GM06990 (cell line): Measurements from ENCODE around the gene C9orf78.

Source experiments
- DNase-seq: peaks from one replicate; pipeline ENCODE4 v3.0.0-alpha.2; 2011; ENCODE audit not compliant: insufficient read length; ENCODE audit errors: extremely low read depth
- H3K27me3 ChIP-seq: replicated peaks from 2 replicates; pipeline ENCODE4 v1.6.0; 2011; ENCODE audit warnings: low read length; ENCODE audit not compliant: control insufficient read depth, insufficient read depth
- H3K36me3 ChIP-seq: 2 replicates; pipeline ENCODE4 v1.5.1; 2011; ENCODE audit warnings: low read length; ENCODE audit not compliant: control insufficient read depth, insufficient read depth
- H3K4me3 ChIP-seq: replicated peaks from 2 replicates; pipeline ENCODE4 v1.5.1; 2011; ENCODE audit warnings: low read depth, mild to moderate bottlenecking, control low read depth, low read length
- TF ChIP-seq, protein P1 (sequence below): IDR thresholded peaks from 2 replicates; pipeline ENCODE4 v1.5.1; 2011; ENCODE audit warnings: low read length, control low read depth, mild to moderate bottlenecking, inconsistent platforms; ENCODE audit not compliant: insufficient read depth, poor library complexity, severe bottlenecking

Gene C9orf78

DNA sequence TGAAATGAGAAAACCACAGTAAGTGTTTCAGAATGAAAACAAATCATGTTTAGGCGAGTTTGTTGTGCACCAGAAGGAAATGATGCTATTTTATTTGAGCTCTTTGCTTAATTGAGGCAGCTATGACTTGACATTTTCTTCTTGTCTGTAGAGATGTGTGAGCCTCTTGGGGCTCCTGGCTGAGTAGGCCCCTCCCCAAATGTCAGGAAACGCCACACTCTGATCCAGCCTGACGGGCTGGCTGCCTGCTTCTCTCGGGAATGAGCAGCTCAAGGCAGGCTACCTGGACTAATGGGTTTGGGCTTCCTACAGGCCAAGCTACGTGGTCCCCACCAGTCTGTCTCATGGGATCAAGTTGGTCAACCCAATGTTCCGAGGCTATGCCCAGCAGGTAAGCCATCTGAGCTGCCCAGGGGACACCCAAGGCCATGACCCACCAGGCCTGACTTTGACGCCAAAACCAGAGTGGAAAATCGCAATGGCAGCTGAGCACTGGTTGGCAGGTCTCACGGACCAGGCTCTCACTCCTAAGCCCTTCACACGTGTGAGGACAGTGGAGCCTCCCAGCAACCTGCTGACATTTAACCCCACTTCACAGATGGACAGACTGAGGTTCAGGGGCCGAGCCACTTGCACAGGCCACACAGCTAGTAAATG lies 30.0 kb upstream of the C9orf78 start:
- DNase-seq, result peak; percentile 23
- Histone ChIP-seq H3K27me3 (no peaks in the 10 kb centered on the region), H3K4me3 (no peak overlapping the region), H3K36me3 (peaks cover 10% of the 10 kb centered on the region)
- TF ChIP-seq, protein P1, sequence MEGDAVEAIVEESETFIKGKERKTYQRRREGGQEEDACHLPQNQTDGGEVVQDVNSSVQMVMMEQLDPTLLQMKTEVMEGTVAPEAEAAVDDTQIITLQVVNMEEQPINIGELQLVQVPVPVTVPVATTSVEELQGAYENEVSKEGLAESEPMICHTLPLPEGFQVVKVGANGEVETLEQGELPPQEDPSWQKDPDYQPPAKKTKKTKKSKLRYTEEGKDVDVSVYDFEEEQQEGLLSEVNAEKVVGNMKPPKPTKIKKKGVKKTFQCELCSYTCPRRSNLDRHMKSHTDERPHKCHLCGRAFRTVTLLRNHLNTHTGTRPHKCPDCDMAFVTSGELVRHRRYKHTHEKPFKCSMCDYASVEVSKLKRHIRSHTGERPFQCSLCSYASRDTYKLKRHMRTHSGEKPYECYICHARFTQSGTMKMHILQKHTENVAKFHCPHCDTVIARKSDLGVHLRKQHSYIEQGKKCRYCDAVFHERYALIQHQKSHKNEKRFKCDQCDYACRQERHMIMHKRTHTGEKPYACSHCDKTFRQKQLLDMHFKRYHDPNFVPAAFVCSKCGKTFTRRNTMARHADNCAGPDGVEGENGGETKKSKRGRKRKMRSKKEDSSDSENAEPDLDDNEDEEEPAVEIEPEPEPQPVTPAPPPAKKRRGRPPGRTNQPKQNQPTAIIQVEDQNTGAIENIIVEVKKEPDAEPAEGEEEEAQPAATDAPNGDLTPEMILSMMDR, result no peak

DNA sequence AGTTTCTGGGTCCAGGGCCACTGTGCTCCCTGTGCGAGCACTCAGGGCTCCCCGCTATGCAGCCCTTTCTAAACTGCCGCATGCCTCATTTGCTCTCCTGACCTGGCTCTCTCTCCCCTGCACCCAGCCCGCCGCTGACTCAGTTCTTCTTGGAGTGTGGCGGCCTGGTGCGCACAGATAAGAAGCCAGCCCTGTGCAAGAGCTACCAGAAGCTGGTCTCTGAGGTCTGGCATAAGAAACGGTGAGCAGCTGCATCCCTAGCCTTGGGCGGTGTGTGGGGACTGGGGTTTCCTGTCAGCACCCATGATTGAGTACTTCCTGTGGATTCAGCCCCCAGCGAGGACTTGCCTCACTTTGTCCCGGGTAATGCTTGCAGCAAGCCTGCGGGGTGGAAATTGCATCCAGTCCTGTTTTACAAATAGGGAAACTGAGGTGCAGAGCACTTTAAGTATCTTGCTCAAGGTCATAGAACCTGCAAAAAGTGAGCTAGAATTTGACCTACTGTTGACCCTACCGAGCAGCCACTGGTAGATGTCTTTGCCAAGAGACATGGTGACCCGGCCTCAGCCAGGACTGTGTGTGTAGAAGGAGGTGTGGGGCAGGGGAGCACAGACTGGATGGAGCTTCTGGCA lies 28.1 kb upstream of the C9orf78 start:
- DNase-seq, result peak; percentile 34
- TF ChIP-seq, protein P1, result no peak
- peaks cover 12% of the 10 kb centered on the region for H3K36me3 ChIP-seq
- no peaks in the 10 kb centered on the region for H3K27me3 ChIP-seq
- no peak overlapping the region for H3K4me3 ChIP-seq

- H3K36me3 ChIP-seq, result peaks cover 16% of the 10 kb centered on the region
- H3K4me3 ChIP-seq, result no peak overlapping the region
- H3K27me3 ChIP-seq, result no peaks in the 10 kb centered on the region
- TF ChIP-seq, protein P1, result no peak
- no peak for DNase-seq
These were observed 26.4 kb upstream of the C9orf78 start for GRCh38 chr9:129861447-129861827.

DNA sequence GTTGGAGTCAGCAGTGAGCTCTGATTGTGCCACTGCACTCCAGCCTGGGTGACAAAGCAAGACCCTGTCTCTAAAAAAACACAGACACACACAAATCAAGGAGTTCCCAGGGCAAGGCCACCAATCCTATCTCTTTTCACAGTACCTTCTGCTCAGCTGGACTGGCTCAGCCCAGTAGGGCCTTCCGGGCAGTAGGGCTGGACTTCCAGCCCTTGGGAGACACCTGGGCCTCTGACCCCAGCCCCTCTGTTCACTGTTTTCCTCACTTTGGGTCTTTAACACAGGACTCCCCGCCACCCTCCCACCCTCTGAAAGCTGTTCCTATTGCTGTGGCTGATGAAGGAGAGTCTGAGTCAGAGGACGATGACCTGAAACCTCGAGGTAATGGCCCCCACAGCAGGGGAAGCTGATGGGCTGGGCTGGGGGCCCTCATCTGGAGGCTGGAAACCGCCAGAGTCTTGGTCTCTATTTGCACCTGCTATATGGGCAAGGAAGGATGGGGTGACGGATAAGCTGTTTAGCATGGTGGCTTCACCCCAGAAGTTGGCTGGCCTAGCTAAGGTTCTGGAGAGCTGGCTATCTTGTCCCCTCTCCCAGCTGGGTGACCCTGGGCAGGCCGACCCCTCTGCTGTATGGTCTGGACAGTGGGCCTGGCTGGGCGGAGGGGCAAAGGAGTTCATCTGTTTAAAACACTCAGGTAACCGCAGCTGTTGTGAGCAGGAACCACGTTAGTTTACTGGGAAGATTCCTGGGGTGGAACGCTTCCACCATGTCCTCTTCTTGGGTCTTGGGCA lies 25.8 kb upstream of the C9orf78 start:
- no peak for DNase-seq
- Histone ChIP-seq H3K27me3 (no peaks in the 10 kb centered on the region), H3K4me3 (no peak overlapping the region), H3K36me3 (peaks cover 16% of the 10 kb centered on the region)
- TF ChIP-seq, protein P1, result no peak

GRCh38 chr9:129858167-129858962 lies 23.3 kb upstream of the C9orf78 start:
- DNase-seq, result no peak
- peaks cover 15% of the 10 kb centered on the region for H3K36me3 ChIP-seq
- no peak overlapping the region for H3K4me3 ChIP-seq
- TF ChIP-seq, protein P1, result no peak
- no peaks in the 10 kb centered on the region for H3K27me3 ChIP-seq
